GM18519 (cell line): ENCODE data around the gene RNF145.

ENCODE experiments used
- ATAC-seq: cut with Tn5 transposase; IDR thresholded peaks from one replicate; pipeline ENCODE4 v1.9.1; 2021; ENCODE audit warnings: mild to moderate bottlenecking, moderate library complexity; ENCODE audit not compliant: unreplicated experiment, low FRiP score

Gene RNF145

DNA sequence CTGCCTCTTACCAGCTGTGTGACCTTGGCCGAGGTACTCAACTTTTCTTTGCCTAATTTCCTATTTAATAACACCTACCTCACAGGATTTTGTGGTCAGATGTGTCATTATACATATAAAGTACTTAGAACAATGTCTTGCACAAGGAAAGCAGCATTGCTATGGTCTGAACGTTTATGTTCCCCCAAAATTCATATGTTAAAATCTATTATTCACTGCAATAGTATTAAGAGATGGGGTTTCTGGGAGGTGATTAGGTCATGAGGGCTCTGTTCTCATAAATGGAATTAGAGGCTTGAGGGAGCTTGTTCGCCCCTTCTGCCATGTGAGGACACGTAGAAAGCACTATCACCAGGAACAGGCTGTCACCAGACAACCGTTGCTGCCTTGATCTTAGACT, 10.9 kb upstream of the RNF145 start:
- ATAC-seq = no peak

DNA sequence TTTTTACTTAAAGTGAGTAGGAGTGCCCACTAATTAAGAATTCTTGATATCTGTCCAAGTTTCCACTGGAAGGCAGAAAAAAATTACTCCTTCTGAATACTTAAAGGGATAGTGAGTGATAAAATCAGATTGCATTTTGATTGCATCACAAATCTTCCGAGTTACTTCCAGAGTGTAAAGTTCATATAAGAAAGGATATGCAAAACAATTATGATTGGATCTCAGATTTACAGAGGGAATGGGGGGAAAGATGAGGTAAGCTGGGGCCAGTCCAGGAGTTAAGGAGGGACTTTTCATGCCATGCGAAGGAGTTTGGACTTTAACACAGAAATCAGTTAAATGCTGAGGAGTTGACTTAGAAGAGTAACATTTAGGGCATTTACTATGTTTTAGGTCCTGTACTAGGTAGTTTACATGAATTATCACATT, 9.3 kb upstream of the RNF145 start:
- no peak for ATAC-seq

DNA sequence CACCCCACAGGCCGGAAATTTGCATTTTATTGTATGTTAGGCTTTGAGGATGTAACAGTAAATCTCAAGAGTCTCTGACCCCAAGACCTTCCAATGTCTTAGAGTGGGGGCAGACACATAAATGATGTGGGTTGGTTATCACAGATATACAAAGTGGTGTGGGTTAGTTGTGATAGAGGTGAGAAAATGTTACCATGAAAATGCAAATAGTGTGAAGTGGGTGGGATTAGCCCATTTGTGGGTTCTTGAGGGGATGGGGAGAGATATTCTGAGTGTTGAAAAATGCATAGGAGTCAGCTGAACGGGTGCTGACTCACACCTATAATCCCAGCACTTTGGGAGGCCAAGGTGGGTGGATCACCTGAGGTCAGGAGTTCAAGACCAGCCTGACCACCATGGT, 7.9 kb upstream of the RNF145 start:
- no peak for ATAC-seq

DNA sequence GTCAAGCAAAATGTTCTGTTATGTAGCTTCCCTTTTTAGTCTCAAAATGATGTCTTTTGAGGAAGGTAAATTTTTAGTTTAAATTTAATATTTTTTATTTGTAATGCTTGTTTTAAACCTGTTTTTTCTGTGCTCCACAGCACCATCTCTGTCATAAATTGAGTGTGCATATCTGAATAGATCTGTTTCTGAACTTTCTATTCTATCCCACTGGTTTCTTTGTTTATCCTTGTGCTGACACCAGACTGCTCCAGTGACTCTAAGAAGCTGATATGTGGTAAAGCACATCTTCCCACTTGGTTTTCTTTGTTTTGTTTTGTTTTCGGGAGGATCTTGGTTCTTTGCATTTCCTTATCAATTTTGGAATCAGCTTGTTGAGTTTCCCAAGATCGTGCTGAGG, 7.1 kb upstream of the RNF145 start:
- no peak for ATAC-seq

DNA sequence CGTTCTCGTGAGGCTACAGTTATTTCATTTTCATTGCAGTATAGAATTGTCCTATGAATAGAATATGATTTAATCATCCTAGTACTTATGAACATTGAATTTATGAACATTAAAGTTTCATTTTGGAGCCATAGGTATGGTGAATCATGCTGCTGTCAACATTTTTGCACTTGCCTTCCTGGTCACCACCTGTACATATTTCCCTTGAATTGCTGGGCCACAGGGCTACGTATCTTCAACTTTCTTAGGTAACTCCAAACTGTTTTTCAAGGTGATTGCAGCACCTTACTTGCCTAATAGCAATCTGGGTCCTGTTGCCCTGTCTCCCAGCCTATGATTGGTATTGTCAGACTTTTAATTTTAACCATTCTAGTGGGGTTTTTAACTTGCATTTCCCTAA, 6.5 kb upstream of the RNF145 start:
- no peak for ATAC-seq

DNA sequence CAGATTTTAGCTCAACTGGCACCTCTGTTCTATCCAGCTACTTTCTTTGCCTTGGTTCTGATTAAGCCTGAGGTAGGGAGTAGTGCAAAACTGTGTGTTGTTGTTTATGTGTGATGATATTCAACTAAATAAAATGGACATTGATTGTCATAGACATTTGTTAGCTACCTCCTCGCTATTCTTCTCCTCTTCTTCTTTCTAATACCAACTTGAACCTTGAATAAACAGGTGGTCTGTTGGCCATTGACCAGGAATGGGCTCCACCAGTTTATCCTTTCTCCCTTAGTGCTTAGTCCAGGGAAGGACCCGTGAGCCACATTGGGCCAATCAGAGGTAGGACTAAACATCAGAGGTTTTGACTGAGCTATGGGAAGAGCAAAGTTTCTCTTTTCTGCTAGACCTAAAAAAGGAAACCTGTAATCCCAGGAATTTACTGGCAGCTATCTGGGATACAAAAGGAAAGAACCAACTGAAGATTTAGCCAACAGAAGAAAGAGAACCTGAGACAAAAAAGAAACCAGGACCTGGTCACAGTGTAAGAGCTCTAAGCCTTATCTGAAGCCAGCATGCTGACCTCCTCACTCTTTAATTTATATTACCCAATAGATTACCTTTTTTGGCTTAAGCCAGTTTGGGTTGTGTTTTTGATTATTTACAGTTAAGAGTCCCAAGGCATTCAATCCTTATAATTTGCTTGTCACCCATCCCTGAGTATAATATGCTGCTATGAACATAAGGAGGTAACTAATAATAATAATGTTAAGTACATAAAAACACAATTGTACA, 5.3 kb upstream of the RNF145 start:
- no peak for ATAC-seq

DNA sequence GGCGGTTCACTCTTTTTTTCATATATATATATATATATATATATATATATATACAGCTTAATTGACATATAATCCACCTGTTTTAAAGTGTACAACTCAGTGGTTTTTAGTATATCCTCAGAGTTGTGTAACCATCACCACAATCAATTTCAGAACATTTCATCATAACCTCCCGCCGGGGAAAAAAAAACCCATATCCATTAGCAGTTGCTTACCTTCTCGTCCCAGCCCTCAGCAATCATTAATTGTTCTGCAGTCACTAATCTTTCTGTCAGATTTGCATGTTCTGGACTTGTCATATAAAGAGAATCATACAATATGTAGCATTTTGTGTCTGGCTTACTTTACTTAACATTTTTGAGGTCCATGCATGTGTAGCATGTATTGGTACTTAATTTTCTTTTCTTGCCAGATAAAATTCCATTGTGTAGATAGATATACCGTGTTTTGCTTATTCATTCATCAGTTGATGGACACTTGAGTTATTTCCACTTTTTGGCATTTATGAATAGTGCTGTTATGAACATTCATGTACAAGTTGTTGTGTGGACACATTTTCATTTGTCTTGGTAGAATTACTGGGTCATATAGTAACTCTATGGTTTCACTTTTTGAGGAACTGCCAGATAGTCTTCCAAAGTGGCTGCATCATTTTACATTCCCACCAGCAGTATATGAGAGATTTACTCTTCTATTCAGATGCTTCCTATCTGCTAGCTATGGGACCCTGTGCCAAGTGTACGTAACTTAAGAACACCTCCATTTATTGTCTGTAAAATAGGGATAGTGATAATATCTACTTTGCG, 3.5 kb upstream of the RNF145 start:
- no peak for ATAC-seq

DNA sequence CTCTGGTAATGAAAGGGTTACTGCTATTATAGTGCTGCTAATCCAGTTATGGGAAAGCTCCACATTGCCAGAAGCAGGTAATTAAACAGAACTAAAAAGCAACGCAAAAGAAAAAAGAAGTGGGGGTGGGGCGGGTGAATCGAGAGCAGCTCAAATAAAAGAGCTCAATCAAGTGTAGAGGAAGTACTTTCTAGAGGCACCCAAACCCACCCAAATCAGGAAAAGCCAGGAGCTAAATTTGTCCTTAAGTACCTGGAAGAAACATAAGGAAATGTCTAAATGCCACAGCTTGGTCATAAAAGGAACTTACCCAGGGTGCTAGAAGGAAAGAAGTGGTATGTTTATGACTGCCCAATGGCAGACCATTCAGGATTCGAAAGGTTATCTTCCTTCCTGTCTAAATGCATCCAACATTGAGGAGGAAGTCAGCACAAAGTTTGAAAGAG, 2.4 kb upstream of the RNF145 start:
- ATAC-seq = no peak

DNA sequence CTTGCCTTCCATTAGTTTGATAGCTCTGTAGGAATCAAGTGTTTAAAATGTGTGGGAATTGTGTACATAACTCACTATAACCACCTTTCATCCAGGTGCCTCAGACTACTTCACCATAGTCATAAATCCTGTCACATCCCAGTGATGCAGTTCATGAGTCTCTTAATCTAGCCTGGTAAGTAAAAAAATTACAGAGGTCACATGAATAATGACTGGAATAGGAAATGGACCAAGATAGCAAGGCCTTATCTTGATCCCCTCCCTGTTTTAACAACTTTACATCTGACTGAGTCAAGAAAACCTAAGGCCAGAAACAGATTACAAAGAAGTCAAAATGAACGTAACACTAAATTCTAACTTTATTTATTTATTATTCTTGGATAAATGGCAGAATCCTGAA, 1.5 kb upstream of the RNF145 start:
- ATAC-seq = no peak

DNA sequence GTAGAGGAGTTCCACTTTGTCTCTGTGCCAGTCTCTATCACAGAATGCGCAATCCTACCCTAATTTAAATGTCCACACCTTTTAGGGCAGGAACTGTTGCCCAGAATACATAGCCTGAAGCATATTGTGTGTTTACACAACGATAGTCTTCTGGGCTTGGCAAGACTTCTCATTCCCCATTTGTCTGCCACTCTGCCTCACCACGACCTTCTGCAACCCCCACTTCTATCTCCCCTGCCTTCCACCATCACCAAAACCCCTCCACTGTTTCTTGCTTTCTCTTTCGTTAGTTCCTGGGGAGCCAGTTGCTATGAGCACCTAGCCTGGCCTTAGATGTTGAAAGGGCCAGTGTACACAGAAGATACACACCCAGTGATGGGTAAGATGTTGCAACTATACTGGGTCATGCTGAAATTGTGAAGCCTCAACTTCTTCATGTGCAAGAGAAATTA, 883 bp upstream of the RNF145 start:
- ATAC-seq = no peak

DNA sequence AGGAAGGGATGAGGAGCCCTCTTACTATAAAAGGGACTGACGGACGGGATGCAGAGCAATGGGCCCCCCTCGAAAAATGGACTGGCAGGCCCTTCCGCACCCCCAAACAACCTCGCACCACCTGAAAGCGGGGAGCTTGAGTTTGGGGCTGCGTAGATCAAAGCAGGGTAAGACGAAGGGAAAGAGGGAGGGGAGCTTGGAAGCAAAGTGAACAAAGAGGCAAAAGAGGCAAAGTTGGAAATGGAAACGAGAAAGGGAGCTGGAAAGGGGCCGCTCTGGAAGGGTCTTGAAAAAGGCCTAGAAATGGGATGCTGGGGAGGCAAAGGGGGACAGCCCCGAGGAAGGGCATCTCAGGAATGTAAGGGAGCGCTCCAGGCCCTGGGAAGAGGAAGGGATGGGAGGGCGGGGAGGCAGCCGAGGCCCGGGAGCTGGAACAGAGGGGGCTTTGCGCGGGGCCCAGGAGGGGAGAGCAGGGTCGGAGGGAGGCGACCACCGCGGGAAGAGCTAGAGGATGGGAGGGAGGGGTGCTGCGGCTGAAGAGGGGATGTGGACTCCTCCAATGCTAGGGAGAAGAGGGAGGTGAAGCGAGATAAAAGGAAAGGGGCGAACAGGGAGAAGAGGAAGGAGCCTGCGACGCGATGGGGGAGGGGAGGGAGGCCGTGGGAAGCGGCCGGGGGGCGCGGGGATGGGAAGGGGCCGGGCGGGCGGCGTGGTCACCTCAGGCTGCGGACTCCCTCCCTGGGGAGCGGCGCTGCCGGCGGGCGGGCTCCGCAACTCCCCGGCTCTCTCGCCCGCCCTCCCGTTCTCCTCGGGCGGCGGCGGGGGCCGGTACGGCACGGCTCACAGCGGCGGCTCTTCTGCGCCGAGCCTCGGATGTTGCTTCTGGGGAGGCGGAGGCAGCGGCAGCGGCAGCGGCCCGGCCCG, 577 bp downstream of the RNF145 start:
- ATAC-seq = peak; percentile 14

DNA sequence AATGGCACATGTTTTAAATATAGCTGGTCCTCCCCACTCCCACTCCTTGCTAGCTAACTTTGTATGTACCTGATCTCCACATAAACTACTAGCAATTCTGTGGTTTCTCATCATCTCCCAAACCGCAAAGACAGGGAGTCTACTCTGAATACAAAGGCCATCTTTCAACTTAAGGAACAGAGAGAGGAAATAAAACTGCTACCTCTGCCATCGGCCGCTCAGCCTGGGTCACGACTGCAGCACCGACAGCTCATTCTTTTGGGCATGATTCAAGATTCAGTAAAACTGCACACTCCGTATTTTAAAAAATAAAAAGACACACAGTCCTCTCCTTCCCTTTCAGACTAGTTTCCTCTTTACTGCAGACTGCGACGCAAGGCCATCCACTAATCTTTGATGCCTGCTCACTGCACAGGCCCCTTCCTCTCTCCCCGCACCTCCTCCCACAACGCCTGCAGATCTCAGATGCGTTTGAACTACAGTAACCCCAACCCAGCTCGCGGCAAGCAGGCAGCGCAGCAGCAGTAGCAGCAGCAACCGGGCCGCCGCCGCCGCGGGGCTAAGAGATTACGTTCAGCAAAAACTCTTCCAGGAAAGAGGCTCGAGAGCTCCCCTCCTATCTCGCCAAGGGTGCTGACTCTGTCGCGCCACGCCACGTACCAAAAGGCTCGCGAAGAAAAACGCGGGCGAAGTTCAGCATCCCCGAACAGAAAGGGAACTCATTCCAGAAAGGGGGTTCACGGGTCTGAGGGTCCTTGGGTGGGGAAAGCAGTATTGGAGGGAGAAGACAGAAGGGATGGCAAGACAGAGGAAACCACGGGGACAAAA, 1.5 kb downstream of the RNF145 start:
- ATAC-seq = peak; percentile 25

DNA sequence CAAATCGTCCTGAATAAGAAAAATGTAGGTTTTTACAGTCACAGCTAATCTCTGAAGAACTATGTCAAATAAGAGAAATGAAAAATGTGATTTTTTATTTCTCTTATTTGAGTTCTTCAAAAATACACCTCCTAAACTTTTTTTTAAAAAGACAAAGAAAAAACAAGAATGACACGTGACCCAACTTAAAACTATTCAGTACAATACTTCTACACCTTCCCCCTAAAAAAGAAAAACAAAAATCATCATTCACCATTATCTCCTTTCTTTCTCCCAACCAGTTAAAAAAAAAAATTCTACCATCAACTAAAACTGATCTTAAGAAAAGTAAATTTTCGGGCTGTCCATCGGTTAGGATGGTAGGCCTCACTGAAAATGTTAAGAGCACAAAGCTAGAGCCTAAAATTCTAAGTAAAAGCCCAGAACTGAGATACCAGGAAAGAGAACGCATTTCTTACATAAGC, 2.1 kb downstream of the RNF145 start:
- ATAC-seq = no peak

DNA sequence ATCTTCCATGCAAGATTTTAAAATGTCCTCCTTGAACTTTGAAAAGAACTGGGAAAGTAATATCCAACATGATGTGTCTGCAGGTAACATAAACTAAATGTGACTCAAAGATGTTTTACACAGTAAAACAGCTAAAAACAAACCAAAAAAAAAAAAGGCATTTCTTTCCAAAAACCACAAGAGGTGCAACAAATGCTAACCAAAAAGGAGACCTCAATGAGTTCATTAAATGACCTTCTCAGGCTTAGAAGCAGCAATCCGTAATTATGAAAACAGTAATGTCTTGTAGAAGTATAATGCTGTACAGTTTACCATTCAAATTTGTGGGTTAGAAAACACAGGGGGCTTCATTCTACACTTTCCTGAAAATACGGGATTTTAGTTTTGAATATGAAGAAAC, 2.5 kb downstream of the RNF145 start:
- no peak for ATAC-seq

DNA sequence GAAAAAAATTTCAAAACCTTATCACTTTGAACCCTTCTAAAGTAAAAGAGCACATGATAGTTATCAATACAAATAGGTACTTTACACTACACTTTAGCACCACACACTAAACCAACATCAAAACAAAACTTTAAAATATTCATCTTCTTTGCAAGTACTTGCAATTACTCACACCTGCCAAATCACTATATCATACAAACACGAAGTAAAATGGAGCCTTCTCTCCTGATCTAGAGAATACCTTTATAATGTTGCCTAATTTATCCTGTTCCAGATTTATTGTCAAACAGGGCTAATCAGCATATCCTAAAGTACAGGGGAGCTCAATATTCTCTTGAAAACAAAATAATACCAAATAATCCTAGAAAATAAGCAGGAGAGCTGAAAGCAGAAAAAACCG, 3.0 kb downstream of the RNF145 start:
- ATAC-seq = no peak

DNA sequence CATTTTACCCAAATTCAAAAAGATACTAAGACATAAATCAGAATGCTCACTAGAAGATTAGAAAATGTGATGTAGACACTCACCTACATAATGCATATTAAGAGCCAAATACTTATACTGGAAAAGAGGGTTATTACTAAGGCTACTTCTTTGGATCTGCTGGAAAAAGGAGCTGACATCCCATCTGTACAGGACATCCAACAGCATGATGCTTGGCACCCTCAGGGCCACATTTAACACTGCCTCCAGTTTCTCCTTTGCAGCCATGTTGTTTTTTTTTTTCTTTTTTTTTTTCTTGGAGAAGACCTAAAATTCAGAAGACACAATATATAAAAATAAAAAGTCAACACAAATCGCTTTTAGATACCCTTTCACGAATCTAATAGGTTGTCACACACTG, 6.0 kb downstream of the RNF145 start:
- no peak for ATAC-seq

DNA sequence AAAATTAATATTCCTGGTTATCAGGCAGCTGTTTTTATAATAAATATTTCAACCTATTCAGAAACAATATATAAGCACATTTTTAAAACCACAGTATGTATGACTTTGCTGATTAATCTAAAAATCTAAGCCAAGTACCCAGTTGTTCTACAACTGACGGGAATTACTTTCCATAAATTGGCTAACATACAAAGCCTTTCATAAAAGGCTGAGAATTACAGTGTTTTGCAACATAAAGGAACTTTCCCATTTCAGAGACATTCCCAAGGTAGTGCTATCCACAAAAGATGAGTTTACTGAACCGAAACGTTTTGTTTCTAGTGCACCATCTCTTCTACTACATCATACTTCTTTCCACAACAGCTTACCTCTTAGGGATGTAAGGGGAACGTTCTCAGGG, 7.2 kb downstream of the RNF145 start:
- ATAC-seq = no peak

DNA sequence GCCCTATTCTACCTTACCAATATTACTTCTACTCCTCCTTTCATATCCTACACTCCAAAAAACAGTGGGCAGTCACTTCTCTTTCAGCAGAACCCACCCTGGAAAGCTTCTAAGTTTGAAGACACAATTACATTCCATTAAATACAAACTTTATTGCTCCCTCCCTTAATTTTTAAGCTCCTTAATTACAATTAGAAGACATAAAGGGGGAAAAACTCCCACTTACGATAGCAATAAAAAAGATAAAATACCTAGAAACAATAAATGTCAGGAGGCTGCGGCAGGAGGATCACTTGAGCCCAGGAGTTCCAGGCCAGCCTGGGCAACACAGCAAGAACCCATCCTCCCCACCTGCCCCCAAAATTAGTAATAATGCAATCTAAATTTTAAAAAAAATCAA, 9.6 kb downstream of the RNF145 start:
- no peak for ATAC-seq

DNA sequence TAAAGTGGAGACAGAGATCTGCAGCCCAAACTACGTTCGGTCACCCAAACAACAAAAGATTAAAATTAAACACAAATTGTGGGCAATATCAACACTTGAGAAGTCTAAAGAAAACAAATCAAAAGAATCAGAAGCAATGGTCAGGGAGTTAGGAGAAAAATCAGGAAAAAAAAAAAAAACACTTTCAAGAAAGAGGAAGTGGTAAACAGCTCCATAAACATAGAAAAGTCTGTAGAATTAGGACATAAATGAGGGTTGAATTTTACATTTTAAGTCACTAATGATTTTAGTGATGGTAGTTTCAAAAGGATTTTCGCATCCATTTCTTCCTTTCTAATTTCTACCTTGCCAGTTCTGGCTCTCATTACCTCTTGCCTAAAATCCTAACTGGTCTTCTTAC, 10.1 kb downstream of the RNF145 start:
- ATAC-seq = no peak
